ENCODE measurements around the gene PPIF.

GRCh38 chr10:79360499-79361342, 13.5 kb downstream of the PPIF start:
- TF ChIP-seq CTCF (IDR thresholded peaks at IDR 0.05; ENCODE audit: insufficient read depth, low read length), result no peak
- no peak for TF ChIP-seq GABPA (IDR thresholded peaks at IDR 0.05; ENCODE audit: low read depth)
- TF ChIP-seq REST (IDR thresholded peaks at IDR 0.05; ENCODE audit: insufficient replicate concordance, low read depth), result no peak
- TF ChIP-seq POLR2AphosphoS5 (IDR thresholded peaks at IDR 0.05; ENCODE audit: low read depth), result no peak

Measured in HL-60 (cell line).